CD4-positive, alpha-beta T cell treated with Interleukin-10 for 1 hour (primary cell): ENCODE results near the gene MARCKSL1.

Source experiments
- DNase-seq: peaks from one replicate; pipeline ENCODE4 v3.0.0-alpha.2; 2020

The MARCKSL1 gene

DNA sequence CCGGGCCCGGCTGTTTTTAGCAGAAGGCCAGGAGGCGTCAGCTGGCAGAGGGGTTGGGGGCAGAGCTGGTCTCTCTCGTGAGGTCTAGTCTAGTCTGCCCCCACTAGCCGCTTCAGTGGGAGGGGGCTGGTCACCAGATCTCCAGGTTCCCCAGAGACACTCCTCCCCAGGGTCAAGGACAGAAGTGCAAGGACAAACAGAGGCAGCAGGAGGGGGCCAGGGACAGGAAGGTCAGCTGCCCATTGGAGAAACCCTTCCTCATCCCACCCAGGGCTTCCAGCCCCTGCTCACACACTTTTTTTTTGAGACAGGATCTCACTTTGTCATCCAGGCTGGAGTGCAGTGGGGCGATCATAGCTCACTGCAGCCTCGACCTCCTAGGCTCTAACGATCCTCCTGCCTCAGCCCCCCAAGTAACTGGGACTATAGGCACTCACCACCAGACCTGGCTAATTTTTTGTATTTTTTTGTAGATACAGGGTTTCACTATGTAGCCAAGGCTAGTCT lies 16.3 kb upstream of the MARCKSL1 start:
- no peak for DNase-seq

- peak; percentile 95 for DNase-seq
These were observed 15.6 kb upstream of the MARCKSL1 start for GRCh38 chr1:32351399-32352238.

- DNase-seq: no peak
These were observed 14.9 kb upstream of the MARCKSL1 start for GRCh38 chr1:32350785-32351398.

GRCh38 chr1:32349211-32349708 lies 13.2 kb upstream of the MARCKSL1 start:
- no peak for DNase-seq

GRCh38 chr1:32346532-32347157 lies 10.6 kb upstream of the MARCKSL1 start:
- DNase-seq: no peak

DNA sequence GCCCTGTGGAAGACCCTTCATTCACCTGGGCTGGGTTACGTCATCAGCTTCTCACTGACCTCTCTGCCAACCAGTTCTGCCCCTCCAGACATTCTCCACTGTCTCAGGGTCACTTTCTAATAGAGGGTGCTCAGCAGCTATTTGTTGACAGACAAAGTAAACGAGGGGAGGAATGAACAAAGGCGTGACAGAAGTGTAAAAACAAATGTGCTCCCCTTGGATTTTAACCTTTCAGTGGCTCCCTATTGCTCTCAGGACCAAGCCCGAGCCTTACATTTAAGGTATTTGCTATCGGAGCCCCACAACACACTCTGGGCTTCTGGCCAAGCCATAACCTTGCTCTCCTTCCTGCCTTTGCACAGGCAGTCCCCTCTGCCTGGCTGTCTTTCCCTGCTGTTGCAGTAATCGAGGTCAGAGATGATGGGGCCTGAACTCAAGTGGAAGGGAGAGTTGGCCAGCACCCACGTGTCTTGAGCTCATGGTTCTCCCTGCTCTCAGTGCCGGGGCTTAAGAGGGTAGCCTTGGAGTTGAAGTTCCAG lies 9.3 kb upstream of the MARCKSL1 start:
- peak; percentile 34 for DNase-seq

DNA sequence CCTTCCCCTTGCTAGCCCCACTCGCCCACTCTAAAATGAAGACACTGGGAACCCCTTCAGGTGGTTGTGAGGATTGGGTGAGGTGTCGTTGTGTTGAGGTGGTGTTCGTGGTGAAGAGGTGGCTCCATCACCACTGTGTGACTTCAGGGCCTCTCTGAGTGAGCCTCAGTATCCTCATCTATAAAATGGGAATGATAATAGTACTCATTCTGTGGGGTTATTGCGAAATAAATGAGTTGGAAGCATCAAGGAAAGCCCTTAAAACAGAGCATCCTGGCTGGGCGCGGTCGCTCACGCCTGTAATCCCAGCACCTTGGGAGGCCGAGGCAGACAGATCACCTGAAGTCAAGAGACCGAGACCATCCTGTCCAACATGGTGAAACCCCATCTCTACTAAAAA lies 6.7 kb upstream of the MARCKSL1 start:
- DNase-seq: no peak

- no peak for DNase-seq
These were observed 5.9 kb upstream of the MARCKSL1 start for GRCh38 chr1:32341971-32342370.

DNA sequence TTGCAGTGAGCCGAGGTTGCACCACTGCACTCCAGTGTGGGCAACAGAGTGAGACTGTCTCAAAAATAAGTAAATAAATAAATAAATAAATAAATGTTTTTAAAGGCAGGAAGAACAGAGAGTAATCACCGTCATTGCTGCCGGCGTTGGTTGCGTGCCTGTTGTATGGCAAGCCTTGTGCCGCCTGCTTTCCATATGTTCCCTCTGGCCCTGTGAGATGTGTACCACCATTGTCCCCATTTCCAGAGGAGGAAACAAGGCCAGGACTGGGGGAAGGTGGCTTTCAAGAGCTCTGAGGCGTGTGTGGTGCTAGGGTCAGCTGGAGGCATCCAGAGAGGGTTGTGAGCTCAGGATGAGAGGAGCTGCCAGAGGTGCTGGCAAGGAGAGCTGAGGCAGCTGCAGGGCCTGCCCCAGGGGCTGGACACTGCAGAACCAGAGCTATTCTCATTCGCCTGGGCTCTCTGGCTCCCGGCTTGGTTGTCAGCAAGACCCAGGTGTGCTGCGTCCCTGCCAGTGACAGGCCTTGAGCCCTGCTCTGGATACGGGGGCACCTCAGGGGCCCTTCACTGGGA lies 5.2 kb upstream of the MARCKSL1 start:
- no peak for DNase-seq

DNA sequence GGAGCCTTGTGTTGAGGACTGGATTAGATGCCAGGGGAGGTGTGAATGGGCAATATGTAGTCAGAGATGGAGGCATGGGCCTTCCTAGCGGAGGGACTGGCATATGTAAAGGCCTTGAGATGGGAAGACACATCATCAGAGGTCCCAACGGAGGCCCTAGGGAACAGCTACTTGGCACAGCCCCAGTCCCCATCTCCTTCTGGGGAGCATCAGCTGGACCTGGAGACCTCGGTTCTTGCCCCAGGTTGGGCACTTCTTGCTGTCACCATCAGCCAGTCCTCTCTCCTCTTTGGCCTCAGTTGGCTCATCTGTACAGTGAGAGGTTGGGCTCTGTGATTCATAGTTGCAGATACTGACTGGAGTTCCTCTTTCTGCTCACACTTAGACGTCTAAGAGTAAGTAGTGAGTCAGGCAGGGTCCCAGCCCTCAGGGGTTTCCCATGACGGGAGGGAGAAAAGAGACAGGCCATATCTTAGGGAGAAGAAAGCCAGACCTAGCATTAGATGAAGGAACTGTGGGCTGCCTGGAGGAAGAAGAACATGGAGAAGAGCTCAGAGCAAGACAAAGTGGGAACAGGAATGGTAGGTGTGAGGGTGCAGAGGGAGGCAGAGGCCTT lies 3.4 kb upstream of the MARCKSL1 start:
- DNase-seq: no peak

DNA sequence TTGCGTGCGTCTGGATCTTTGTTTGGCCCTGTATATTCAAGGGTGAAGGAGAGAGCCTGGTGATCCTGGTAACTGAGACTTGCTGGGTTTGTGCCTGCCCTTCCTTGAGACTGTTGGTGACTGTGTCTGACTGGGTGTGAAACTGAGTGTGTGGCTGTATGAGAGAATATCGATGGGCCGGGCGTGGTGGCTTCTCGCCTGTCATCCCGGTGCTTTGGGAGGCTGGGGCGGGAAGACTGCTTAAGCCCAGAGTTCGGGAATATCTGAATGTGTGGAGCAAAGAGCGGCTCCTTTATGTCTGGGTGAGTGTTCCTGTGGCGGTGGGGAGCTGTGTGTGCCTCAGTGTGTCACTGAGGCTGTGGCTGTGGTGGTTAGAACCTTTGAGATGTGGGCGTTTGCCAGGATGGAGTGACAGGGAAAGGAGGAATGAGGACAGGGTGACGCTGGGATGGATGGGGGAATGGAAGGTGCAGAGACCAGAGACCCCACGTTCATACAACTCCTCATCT lies 2.7 kb upstream of the MARCKSL1 start:
- DNase-seq: no peak

GRCh38 chr1:32337855-32338636 lies 2.0 kb upstream of the MARCKSL1 start:
- DNase-seq: peak; percentile 41

DNA sequence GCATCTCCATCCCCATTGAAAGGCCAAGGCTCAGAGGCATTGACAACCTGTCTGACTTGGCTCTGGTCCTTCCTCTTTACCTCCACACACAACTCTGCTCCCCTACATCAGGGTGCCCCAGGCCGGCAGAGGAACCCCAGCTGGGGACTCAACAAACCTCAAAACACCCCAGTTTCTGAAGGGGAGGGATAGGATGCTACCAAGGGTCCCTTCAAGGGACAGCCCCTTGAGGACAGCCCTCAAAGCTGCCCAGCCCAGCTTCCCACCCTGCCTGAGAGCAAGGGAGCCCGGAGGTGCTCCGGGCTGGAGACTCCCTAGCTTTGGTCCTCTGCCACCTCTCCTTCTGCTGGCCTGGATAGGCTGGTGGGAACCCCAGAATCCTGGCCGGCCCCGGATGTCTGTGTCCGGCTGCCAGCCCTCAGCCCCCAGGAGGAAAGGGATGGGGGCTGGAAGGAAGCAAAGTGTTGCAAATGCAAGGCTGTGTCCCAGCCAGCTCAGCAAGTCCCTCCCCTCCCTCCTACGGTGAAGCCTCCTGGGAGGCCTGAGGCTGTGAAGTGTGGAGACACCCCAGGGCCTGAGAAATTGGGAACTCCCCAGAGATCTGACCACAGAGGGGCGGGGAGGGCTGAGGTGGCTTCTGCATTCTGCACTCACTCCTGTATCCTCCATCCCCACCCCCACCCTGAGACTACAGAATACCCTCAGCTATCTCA lies 1.1 kb upstream of the MARCKSL1 start:
- peak; percentile 78 for DNase-seq

GRCh38 chr1:32336591-32336932 lies 529 bp upstream of the MARCKSL1 start:
- DNase-seq: no peak

- DNase-seq: no peak
These were observed 571 bp downstream of the MARCKSL1 start for GRCh38 chr1:32335535-32335789.

GRCh38 chr1:32334864-32335534 lies 1.0 kb downstream of the MARCKSL1 start:
- DNase-seq: peak; percentile 73

GRCh38 chr1:32334274-32334861 lies 1.7 kb downstream of the MARCKSL1 start:
- DNase-seq: no peak

- no peak for DNase-seq
These were observed 2.6 kb downstream of the MARCKSL1 start for GRCh38 chr1:32333251-32333963.

- DNase-seq: no peak
These were observed 3.5 kb downstream of the MARCKSL1 start for GRCh38 chr1:32332290-32333079.
